ENCODE measurements around the gene MPG. TPM values are rescaled to one million over a fixed set of nuclear protein-coding genes. Genes with fewer than 3 reads are reported as not detected.

MPG gene
- total RNA-seq, 4 donors from 2014 or later = 49.1 to 107 (median 87.2) TPM

DNA sequence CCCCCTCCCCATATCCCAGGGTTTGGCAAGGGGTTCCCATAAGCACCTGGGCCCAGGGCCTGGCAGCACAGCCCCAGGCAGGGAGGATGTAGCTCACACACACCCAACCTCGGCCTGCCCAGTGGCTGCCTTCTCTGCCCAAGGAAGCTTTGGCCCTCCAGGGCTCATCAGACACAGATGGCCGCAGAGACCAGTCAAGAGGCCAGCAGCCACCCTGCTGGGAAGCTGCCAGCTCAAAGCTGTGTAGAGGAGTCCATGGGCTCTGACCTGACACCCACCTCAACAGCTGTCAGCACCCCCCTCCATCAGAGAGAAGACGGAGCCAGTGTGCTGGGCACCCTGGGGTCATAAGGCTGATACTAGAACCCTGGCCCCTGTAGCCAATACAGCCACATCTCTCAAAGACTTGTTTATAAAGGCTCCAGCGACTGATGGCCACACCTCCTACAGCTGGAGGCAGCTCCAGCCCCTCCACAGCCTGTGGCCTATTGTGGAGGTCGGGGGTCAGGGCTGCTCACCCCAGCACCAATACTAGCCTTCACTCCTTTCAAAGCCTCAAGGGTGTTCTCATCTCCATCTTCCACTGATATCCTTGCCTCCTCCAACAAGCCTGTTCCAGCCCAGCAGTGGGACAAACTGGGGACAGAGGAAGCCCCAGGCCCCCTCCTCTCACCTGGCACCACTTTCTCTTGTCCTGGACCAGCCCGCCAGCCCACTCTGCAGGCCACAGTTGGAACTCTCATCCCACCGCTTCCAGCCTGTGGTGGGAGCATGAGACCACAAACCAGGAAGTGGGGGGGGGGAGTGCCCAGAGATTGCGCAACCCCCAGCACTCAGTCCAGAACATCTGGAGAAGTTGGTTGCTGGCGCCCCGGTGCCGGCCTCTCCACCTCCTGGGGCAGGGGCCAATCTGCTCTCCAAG, 2.2 kb upstream of the MPG start:
- no peak for ATAC-seq (ENCODE audit: low FRiP score)
- peak; percentile 39 for DNase-seq (ENCODE audit: low spot score)
- TF ChIP-seq, protein P1, sequence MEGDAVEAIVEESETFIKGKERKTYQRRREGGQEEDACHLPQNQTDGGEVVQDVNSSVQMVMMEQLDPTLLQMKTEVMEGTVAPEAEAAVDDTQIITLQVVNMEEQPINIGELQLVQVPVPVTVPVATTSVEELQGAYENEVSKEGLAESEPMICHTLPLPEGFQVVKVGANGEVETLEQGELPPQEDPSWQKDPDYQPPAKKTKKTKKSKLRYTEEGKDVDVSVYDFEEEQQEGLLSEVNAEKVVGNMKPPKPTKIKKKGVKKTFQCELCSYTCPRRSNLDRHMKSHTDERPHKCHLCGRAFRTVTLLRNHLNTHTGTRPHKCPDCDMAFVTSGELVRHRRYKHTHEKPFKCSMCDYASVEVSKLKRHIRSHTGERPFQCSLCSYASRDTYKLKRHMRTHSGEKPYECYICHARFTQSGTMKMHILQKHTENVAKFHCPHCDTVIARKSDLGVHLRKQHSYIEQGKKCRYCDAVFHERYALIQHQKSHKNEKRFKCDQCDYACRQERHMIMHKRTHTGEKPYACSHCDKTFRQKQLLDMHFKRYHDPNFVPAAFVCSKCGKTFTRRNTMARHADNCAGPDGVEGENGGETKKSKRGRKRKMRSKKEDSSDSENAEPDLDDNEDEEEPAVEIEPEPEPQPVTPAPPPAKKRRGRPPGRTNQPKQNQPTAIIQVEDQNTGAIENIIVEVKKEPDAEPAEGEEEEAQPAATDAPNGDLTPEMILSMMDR (IDR thresholded peaks at IDR 0.05) = peak in 1 of 3 donors; percentile 11

DNA sequence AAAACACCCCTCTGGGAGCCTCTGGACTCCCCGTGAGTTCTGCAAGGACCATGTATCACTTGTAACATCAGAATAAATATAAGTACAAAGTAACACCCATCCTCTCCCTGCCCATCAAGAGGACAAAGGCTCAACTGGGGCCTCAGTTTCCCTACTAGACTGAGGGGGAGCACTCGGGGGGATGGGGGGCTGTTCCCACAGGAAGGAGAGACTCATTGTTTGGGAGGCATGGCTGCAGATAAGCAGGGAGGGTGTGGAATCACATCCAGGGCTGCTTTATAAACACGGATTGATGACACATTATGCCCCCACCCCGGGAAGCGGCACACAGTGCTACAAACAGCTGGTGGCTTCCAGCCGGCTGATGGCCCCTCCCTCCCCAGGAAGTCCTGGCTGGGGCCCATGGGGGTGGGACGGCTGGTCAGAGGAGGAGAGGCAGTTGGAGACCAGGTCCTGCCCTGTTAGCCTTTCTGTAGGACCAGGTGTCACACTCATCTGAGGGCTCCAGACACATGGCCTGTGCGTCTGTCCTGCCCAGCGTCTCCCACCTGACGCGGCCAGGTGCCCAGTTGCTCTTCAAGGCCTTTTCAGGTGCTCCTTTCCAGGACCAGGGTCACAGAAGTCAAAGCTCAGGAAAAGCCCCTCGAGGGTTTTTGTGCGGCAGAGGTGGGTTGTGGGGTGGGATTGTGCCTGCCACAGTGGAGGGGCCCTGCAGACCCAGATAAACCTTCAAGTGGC, 1.3 kb upstream of the MPG start:
- TF ChIP-seq, protein P1 (IDR thresholded peaks at IDR 0.05) = no peak
- ATAC-seq (ENCODE audit: low FRiP score) = no peak
- no peak for DNase-seq (ENCODE audit: low spot score)

DNA sequence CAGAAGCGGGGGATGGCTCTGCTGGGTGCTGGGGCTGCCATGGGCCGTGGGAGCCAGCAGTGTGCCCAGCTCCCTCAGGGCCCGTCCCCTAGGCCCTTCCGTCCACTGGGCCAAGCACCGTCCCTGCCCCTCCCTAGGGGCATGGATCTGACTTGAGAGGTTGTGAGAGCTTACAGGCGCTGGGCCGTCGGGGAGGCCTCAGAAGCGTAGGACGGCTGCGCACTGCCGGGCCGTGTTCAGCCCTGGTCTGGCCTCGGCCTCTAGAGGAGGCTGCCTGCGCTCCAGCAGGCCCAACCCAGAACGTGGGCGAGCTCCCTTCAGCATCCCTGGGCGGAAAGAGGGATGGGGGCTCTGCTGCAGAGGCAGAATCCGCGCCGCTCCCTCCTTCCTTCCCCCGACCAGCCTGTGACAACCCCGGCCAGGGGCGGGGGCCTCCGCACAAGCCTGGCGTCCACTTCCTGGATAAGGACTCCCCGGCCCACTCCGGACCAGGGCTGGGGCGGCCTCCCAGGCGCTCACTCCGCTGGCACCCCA, 685 bp upstream of the MPG start:
- DNase-seq (ENCODE audit: low spot score) (no peak), ATAC-seq (ENCODE audit: low FRiP score) (peak; percentile 22)
- TF ChIP-seq, protein P1 (IDR thresholded peaks at IDR 0.05) = no peak

DNA sequence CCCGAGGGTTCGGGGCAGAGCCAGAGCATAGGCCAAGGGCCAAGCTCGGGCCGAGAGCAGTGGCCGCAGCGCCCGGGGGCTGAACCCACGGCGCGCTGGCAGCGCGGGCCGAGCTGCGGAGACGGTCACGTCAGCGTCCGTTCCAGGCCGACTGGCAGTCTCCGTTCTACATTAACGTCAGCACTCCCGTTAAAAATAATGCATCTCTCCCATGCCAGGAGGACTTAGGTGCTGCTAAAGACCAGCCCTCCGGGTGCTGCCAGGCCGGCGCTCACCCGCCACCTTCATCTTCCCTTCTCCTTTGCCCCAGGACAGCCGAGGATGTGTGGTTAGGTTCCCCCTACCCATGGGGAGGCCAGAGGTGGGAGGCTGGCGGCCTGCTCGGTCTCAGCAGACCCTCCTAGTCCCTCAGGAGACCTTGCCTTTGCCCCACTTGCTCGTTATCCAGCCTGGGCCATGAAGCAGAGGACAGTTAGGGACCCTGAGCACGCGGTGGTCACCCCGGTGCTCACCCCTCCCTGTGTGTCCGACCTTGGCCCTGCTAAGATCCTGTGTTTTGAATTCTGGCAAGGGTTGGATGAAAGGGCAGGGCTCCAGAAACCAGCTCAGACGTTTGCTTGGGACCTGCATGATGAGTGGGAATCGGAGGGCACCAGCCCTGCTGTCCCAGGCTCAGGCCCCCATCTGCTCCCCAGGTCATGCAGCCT, 572 bp downstream of the MPG start:
- ATAC-seq (ENCODE audit: low FRiP score) (peak; percentile 9), DNase-seq (ENCODE audit: low spot score) (no peak)
- TF ChIP-seq, protein P1 (IDR thresholded peaks at IDR 0.05) = no peak

DNA sequence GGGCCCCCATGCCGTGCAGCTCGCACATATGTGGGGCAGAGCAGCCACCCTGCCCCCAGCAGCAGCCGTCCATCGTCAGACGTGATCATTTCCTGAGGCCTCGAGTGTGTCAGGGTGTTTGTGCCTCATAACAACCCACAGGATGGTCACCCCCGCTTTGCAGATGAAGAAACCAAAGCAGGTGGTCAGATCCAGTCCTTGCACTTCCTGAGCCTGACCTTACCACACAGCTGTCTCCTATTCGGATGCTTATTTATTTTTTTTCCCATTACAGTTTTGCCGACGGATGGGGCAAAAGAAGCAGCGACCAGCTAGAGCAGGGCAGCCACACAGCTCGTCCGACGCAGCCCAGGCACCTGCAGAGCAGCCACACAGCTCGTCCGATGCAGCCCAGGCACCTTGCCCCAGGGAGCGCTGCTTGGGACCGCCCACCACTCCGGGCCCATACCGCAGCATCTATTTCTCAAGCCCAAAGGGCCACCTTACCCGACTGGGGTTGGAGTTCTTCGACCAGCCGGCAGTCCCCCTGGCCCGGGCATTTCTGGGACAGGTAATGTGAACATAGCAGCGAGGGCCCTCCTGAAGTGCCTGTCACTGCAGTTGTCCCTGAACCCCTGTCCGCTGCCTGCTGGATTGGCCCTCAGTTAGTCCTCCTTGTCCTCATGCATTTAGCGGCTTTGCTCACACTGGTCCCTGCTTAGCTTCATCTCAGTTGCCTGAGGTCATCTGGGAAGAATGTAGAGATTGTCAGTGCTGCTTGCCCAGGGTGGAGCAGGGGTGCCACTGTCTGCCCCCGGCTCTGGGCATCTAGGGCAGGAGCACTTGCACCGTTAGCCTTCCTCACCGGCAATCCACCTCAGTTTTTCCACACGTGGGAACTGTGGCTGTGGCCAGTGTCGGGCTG, 1.4 kb downstream of the MPG start:
- DNase-seq (ENCODE audit: low spot score) (no peak), ATAC-seq (ENCODE audit: low FRiP score) (no peak)
- TF ChIP-seq, protein P1 (IDR thresholded peaks at IDR 0.05) = no peak
